HG02973 (cell line): ENCODE measurements around the gene PHEX.
"Not testable (repeated sequence)": the region's sequence is repeated elsewhere in the genome, so short reads cannot be mapped to it uniquely, and the experiment has no call there.

Source experiments
- ATAC-seq: cut with Tn5 transposase; IDR thresholded peaks from one replicate; pipeline ENCODE4 v1.9.1; 2021; ENCODE audit warnings: moderate library complexity; ENCODE audit not compliant: unreplicated experiment

Gene PHEX

DNA sequence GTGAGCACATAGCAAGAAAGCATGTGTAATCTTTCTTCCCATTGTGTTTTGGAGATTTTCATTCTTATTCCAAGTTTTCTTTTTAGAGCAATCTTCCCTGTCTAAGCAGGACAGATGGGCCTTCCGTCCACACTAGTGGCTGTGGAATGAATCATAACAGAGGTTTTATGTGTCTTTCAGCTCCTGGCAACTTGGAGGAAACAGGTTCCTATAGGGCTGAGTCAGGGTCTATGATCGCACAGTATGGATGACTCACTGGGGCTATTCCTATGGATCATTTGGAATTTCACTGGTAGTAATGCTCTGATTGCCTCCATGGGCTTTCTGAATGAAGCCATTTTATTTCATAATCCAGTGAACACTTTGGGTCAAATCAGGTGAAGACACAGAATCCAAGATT, 188.8 kb downstream of the PHEX start:
- ATAC-seq, result no peak

DNA sequence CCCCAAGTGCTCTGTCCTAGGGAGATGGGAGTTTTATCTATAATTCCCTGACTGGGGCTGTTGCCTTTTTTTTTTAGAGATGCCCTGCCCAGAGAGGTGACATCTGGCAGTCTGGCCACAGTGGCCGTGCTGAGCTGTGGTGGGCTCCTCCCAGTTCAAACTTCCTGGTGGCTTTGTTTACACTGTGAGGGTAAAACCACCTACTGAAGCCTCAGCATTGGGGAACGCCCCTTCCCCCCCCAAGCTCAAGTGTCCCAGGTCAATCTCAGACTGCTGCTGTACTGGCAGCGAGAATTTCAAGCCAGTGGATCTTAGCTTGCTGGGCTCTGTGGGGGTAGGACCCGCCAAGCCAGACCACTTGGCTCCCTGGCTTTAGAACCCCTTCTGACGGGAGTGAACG, 202.3 kb downstream of the PHEX start:
- ATAC-seq, result no peak

DNA sequence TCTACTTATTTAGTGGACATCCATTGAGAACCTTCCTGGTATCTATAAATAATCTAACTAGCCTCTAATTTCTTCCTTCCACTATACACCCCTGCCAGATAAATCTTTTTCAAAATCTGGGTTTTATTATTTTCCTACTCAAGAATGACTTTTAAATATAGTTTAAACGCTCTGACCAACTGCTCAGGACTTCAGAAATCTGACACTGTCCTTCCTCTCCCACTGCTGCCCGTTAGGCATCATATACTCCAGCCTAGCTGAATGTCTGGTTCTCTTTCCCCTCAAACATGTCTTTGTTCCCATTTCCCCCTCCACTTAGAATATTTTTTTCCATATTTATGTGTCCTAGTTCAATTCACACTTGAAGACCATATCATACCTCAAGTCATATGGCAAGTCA, 205.4 kb downstream of the PHEX start:
- no peak for ATAC-seq

DNA sequence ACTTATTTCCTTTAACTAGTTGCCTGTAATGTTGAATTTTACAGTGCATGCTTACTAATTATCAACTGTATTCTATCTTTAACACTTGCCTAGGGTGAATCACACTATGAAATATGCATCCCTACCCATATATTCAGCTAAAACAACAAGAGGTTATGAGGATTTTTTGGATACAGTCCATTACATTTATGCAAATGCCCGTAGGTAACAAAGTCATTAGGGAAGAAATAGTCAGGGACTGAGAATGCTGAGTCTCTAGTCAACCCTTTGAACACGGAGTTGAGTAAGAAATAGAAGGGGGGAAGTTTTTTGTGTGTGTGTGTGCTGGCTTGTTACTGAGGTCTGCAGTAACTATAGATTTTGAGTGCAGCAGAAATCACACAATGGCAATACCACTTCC, 214.5 kb downstream of the PHEX start:
- ATAC-seq, result no peak

DNA sequence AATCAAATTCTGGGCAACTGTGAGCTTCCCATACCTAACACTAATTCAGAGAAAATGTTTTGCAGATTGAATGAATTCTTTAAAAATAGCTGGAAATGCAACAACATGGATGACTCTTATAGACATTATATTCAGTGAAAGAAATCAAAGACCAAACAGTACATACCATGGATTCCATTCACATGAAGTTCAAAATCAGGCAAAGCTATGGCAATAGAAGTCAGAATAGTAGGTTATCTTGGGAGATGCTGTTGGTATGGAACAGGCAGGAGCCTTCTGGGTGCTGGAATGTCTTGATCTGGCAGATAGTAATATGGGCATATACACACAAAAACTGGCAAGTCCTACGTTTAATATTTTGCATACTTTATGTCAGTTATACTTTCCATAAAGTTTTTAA, 215.0 kb downstream of the PHEX start:
- ATAC-seq, result no peak

DNA sequence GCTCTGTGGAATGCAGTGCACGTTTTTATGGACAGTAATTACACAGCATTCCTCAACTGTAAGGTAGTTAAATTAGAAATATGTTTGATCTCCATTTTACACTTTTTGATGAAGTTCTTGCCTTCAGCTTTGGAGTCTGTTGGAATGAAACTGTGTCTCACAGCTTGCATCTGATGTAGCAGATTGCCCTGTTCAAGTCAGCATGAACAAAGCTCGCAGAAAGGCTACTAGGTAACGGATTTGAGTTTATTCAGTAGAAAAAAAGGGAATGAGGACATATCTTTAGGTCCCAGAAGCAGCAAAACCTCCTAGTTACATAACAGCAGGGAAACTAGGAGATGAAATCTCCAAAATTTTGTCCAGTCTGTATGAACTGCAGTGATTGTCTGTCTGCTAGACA, 216.3 kb downstream of the PHEX start:
- no peak for ATAC-seq

DNA sequence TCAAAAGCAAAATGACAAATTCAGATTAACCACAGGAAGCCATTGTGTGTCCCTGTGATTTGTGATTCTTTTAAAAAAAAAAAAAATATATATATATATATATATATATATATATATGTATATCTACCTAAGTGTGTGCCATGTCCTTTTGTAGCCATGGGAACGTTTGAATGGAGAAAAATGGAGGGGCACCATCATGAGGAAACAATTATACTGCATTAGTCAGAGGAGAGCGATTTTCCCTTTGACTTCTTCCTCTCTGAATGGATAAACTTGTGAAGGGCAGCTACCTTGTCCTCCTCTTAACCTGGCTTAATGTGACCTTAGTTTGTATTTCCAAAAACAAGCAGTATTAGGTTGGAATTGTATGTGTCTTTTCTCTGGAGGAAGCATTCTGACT, 217.2 kb downstream of the PHEX start:
- ATAC-seq, result no peak

DNA sequence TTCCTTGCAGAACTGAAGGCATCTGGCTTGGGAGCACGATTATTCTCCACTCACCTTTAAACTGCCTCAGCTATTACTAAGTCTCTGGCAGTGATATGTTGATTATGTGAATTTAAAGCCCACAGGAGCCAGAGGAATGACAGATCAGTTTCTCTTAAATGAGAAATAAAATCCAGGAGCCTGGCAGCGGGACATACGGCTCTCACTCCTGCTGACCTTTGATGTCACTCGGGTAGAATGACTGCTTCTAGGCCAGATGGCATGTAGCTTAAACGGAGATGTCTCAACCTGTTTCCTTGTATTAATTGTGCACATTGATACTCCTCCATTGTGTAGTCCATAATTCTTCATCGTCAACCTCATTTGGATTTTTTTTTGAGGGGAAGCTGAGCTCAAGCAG, 236.6 kb downstream of the PHEX start:
- no peak for ATAC-seq

DNA sequence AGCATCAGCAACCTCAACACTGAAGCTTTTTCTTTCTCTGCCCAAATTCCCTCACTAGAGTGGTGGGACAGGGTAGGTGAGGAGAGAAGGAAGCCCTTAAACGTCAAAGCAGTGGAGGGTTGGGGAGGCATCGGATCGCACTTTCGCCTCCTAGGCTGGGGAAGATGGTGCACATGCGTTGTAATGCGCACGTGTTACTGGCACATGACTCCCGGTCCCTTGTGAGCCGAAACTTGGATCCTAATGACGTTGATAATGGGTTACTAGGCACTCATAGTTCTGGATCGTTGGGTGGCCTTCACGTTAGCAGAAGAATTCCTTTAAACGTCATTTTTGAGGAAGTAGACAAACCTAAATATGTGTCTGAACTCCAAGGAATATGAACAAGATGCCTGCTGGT, 240.5 kb downstream of the PHEX start, which contains the start of gene CBLL2:
Gene CBLL2 (plus strand): TSS at position 301 of the 400 bp plus-strand sequence. CDS start 79 bp downstream, at position 380.
- no peak for ATAC-seq

DNA sequence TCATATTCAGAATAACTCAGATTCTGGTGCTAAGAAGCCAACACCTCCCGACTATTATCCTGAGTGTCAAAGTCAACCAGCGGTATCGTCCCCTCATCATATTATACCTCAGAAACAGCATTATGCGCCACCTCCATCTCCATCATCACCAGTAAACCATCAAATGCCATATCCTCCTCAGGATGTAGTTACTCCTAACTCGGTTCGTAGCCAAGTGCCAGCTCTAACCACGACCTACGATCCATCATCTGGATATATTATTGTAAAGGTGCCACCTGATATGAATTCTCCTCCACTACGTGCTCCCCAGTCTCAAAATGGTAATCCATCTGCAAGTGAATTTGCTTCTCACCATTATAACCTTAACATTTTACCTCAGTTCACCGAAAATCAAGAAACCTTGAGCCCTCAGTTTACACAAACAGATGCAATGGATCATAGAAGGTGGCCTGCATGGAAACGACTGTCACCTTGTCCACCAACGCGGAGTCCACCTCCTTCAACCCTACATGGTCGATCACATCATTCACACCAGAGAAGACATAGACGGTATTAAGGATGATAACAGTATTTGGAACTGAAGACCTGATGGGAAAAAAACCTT, 241.7 kb downstream of the PHEX start:
- no peak for ATAC-seq

DNA sequence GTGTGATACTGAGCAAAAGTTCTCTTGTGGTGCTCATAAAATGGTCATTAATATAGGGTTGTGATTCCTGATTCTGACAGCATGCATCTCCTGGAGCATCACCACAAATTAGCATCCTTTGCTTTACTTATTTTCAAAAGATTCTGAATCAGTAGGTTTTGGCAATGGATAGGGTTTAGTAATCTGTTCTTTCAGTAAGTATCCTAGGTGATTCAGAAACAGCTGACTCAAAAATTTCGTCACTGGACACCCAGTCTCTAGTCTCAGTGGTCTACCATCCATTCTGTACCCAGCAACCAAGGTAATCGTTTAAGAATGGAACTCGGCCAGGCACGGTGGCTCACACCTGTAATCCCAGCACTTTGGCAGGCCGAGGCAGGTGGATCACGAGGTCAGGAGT, 244.7 kb downstream of the PHEX start:
- ATAC-seq, result no peak

DNA sequence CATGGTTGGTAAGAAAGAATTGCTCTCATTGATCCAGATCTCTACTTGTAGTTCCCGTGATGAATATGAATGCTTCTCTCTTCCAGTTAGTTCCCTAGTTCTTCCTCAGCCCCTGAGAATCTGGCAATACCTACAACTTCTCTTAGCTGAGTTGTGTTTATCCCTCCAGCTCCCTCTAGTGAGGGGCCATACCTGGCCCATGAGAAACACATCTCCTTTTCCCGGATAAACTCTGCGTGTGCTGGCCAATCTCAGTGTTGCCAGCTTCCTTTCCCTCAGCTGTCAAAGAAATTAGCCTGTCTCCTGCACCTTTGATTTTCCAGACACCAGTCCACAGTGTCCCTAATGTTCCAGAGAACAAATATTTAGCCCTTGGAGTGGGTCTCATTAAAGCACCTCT, 246.2 kb downstream of the PHEX start:
- ATAC-seq, result no peak

DNA sequence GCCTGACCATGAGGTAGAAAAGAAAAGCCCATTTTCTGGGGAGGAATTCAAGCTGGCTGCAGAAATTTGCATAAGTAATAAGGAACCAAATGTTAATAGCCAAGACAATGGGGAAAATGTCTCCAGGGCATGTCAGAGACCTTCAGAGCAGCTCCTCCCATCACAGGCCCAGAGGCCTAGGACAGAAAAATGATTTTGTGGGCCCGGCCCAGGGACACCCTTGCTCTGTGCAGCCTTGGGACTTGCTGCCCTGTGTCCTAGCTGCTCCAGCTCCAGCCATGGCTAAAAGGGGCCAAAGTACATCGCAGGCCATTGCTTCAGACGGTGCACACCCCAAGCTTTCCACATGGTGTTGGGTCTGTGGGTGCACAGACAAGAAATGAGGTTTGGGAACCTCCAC, 257.1 kb downstream of the PHEX start:
- not testable (repeated sequence) for ATAC-seq

DNA sequence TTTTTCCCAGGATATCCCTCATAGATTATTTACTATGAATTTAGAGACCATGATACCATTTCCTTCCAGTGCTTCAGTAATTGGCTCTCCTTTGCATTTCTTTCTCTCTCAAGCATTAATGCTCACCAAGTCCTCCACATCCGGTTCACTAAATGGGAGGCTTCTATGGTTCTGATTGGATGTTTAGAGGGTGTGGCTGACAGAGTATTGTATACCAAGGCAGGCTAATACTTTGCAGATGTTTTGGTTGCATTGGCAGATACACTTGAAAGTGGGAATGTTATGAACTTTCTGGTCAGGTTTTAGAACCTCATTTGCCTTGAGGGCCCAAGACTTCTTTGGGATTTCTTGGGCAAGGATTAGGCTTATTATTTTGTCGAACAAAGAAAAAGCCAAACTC, 264.7 kb downstream of the PHEX start:
- no peak for ATAC-seq

DNA sequence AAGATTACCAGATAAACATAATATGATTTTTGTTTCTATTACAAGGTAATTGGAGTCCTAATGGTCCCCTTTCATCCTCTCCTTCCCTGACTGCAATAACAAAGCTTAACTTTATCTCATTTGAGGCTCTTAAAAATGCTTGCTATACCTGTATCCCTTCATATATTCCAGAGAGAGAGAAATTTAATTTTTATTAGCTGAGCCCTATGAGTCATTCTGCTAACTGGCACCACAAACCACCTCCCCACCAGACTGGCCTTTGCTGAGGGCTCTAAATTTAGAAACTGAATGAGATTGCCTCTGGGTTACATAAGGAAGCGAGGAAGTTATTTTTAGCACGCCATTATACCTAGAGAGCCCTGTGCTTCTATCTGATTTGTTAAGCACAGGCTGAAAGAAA, 268.0 kb downstream of the PHEX start:
- ATAC-seq, result no peak
